ENCODE data around the gene USP1.

The USP1 gene, protein sequence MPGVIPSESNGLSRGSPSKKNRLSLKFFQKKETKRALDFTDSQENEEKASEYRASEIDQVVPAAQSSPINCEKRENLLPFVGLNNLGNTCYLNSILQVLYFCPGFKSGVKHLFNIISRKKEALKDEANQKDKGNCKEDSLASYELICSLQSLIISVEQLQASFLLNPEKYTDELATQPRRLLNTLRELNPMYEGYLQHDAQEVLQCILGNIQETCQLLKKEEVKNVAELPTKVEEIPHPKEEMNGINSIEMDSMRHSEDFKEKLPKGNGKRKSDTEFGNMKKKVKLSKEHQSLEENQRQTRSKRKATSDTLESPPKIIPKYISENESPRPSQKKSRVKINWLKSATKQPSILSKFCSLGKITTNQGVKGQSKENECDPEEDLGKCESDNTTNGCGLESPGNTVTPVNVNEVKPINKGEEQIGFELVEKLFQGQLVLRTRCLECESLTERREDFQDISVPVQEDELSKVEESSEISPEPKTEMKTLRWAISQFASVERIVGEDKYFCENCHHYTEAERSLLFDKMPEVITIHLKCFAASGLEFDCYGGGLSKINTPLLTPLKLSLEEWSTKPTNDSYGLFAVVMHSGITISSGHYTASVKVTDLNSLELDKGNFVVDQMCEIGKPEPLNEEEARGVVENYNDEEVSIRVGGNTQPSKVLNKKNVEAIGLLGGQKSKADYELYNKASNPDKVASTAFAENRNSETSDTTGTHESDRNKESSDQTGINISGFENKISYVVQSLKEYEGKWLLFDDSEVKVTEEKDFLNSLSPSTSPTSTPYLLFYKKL

DNA sequence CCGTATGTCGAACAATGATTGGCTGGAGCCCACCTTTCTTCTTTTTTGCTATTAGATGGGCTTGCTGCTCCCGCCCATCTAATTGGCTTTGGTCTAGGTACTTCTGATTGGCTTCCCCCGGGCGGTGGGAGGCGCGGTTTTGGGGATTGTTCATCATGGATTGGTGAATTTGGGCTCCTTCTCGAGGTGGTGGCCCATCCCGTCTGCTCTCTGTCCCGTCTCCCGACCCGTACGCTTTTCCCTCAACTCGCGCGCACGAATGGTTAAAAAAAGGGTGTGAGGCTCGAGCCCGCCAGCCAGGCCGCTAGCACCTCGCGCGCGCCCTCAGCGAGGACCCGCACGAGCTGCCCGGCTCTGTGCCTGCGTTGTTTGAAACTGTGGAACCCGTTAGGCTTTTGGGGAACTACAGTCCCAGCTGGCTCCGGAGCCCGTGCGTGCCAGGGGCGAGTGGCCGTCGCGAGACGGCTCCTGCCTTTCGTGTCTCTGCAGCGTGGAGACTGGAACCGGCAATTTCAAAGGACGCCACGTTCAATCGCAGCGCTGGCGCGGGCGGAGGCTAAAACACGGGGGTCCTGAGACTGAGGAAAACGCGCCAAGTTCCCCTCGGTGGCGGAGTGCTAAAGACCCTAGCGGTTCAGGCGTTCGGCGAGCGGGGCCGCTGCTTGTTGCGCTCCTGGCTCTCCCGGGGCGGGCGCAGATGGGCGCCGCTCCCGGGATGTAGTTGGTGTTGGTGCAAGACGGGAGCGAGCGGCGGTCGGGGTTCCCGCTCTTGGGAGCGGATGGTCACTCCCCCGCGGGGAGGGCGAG, at the start of gene USP1:
USP1 (plus strand) TSS at position 584 of the 807 bp plus-strand sequence. CDS start 2,819 bp downstream, outside the sequence.
- DNase-seq (ENCODE audit: low spot score) = peak; percentile 99
- H3K27me3 Mint-ChIP-seq (ENCODE audit: low read depth) = peaks cover 6% of the 10 kb centered on the region
- H3K27ac Mint-ChIP-seq = peak within 1 kb of the TSS; percentile 99
- H3K4me3 Mint-ChIP-seq = peak within 1 kb of the TSS; percentile 98
- H3K9me3 Mint-ChIP-seq = peaks cover 3% of the 10 kb centered on the region
- peaks cover 25% of the 10 kb centered on the region for H3K4me1 Mint-ChIP-seq (ENCODE audit: low read depth)
- peaks cover 25% of the 10 kb centered on the region for H3K36me3 Mint-ChIP-seq (ENCODE audit: low read depth)

DNA sequence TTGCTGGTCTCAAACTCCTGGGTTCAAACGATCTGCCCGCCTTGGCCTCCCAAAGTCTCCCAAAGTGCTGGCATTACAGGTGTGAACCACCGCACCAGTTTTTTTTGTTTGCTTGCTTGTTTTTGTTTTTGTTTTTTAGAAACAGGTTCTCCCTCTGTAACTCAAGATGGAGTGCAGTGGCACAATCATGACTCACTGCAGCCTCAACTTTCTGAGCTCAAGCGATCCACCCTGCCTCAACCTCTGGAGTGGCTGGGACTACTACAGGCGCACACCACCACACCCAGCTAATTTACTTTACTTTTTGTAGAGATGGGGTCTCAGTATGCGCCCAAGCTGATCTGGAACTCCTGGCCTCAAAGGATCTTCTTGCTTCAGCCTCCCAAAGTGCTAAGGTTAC, 47.3 kb upstream of the USP1 start:
- no peaks in the 10 kb centered on the region for H3K4me1 Mint-ChIP-seq (ENCODE audit: low read depth)
- peaks cover 2% of the 10 kb centered on the region for H3K27me3 Mint-ChIP-seq (ENCODE audit: low read depth)
- no peaks in the 10 kb centered on the region for H3K9me3 Mint-ChIP-seq
- DNase-seq (ENCODE audit: low spot score) = no peak
- no peaks in the 10 kb centered on the region for H3K36me3 Mint-ChIP-seq (ENCODE audit: low read depth)
- no peak overlapping the region for H3K27ac Mint-ChIP-seq
- H3K4me3 Mint-ChIP-seq = no peak overlapping the region

DNA sequence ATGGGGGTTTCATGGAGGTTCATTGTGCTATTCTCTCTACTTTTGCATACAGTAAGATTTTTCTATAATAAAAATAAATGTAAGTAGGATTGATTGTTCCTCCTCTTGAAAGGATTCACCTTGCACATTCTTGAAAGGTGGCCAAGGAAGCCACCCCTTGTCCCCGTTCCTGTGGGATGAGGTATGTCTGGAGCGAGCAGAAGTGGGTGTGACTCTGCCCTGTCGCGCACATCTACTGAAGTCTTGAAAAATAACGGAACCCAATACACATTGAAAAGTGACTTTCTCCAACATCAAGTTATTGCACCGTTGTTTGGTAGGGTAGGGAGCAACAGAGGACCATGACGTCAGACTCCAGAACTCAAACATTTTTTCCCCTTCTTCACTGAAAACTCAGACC, 46.8 kb upstream of the USP1 start:
- H3K4me1 Mint-ChIP-seq (ENCODE audit: low read depth) = no peaks in the 10 kb centered on the region
- H3K27ac Mint-ChIP-seq = no peak overlapping the region
- H3K4me3 Mint-ChIP-seq = no peak overlapping the region
- peaks cover 2% of the 10 kb centered on the region for H3K27me3 Mint-ChIP-seq (ENCODE audit: low read depth)
- no peaks in the 10 kb centered on the region for H3K9me3 Mint-ChIP-seq
- H3K36me3 Mint-ChIP-seq (ENCODE audit: low read depth) = no peaks in the 10 kb centered on the region
- DNase-seq (ENCODE audit: low spot score) = no peak

DNA sequence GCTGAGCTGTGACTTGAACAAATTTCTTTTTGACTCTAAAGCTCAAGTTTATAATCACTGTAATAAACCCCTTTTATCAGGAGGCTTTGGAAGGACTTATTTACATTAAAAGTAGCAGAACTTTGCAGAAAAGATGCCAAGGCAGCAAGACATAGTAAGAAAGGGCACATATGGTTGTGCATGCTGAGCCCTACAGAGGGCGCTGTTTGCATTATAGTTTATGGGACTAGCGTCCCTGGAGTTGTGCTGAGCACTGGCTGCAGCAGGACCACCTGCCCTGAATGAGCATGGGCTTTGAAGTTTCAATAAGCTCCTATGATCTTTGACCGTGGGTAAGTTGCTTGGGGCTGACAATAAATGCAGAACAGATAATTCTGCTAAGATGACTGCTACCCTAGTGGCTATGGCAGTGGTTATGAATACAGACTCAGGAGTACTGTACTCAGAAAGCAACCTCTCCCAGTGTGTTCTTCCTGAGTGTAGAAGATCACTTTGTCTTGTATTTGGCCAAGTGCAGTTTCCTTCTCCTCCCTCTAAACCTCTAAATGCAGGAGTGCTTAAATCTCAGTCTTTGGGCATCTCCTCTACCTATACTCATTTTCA, 45.4 kb upstream of the USP1 start:
- no peaks in the 10 kb centered on the region for H3K9me3 Mint-ChIP-seq
- no peaks in the 10 kb centered on the region for H3K4me1 Mint-ChIP-seq (ENCODE audit: low read depth)
- H3K27me3 Mint-ChIP-seq (ENCODE audit: low read depth) = peaks cover 2% of the 10 kb centered on the region
- no peak overlapping the region for H3K27ac Mint-ChIP-seq
- no peak overlapping the region for H3K4me3 Mint-ChIP-seq
- no peak for DNase-seq (ENCODE audit: low spot score)
- H3K36me3 Mint-ChIP-seq (ENCODE audit: low read depth) = no peaks in the 10 kb centered on the region

DNA sequence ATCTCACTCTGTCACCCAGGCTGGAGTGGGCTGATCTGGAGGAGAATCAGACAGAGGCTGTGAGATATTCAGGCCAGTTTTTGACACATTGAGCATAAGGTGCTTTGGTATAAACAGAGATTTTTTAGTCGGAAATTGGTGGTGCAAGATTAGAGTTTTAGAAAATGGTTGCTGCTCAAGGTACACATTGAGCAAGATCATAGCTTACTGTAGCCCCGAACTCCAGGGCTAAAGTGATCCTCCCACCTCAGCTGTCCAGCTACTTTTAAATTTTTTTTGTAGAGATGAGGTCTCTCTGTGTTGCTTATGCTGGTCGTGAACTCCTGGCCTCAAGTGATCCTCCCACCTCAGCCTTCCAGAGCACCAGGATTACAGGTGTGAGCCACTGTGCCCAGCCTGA, 43.9 kb upstream of the USP1 start:
- no peaks in the 10 kb centered on the region for H3K4me1 Mint-ChIP-seq (ENCODE audit: low read depth)
- peaks cover 2% of the 10 kb centered on the region for H3K27me3 Mint-ChIP-seq (ENCODE audit: low read depth)
- no peaks in the 10 kb centered on the region for H3K36me3 Mint-ChIP-seq (ENCODE audit: low read depth)
- H3K4me3 Mint-ChIP-seq = no peak overlapping the region
- no peak for DNase-seq (ENCODE audit: low spot score)
- H3K9me3 Mint-ChIP-seq = no peaks in the 10 kb centered on the region
- H3K27ac Mint-ChIP-seq = no peak overlapping the region

DNA sequence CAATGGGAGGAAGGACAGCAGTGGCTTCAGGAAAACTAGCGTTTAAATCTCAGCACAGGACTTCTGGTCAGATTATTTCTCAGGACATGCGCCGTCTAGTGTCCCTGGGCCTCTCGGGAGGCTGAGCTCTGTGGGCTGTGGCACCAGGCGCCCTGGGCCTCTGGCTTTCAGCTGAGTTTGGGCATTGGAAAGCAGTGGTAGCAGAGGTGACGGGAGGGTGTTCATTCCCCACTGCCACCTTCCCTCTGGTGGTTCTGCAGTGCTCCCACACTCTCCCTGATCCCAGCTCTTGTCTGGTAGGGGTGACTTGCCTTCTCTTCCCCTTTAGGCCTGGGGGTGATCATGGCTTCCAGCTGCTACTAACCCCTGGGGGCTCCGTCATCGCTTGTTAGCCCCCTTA, 42.2 kb upstream of the USP1 start:
- Mint-ChIP-seq H3K36me3 (ENCODE audit: low read depth) (no peaks in the 10 kb centered on the region), H3K9me3 (no peaks in the 10 kb centered on the region), H3K4me3 (no peak overlapping the region), H3K27ac (no peak overlapping the region), H3K27me3 (ENCODE audit: low read depth) (peaks cover 2% of the 10 kb centered on the region), H3K4me1 (ENCODE audit: low read depth) (no peaks in the 10 kb centered on the region)
- no peak for DNase-seq (ENCODE audit: low spot score)

DNA sequence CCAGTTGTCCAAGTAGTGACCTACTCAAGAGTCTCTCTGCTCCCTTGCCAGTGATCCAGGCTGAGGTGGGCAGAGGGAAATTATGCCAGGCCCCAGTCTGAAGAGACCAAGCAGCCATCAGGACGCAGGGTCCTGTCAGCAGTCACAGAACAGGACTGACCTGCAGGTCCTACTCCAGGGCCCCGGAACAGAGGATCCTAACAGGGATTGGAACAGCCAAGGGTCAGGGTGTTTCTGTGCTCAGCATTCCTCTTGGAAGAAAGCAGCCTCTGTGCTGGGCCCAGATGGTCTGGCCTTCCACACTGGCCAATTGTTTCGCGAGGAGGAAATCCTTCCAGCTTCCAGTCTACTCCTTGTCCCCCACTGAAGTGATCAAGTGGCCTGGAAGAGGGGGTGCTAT, 41.6 kb upstream of the USP1 start:
- no peaks in the 10 kb centered on the region for H3K9me3 Mint-ChIP-seq
- peaks cover 2% of the 10 kb centered on the region for H3K27me3 Mint-ChIP-seq (ENCODE audit: low read depth)
- H3K4me1 Mint-ChIP-seq (ENCODE audit: low read depth) = no peaks in the 10 kb centered on the region
- H3K4me3 Mint-ChIP-seq = no peak overlapping the region
- no peak overlapping the region for H3K27ac Mint-ChIP-seq
- no peak for DNase-seq (ENCODE audit: low spot score)
- H3K36me3 Mint-ChIP-seq (ENCODE audit: low read depth) = no peaks in the 10 kb centered on the region

DNA sequence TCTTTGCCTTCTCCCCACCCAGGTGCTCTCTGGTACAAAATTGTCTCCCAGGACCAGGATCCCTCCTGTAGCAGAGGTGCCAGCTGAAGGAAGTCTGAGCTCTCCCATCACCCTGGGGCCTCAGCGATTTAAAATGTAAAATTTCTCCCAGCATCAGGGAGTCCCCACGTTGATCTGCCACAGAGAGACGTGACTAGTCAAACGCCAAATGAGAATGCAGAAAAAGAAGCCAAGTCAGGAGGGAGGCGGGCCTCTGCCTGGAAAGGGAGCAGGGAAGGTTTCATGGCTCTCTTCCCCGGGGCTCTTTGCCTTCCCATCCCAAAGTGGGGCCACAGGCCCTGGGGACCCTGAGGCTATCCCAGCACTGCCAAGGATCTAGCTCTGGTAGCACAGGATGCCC, 40.0 kb upstream of the USP1 start:
- H3K4me3 Mint-ChIP-seq = no peak overlapping the region
- no peaks in the 10 kb centered on the region for H3K4me1 Mint-ChIP-seq (ENCODE audit: low read depth)
- no peak overlapping the region for H3K27ac Mint-ChIP-seq
- H3K27me3 Mint-ChIP-seq (ENCODE audit: low read depth) = peaks cover 2% of the 10 kb centered on the region
- no peak for DNase-seq (ENCODE audit: low spot score)
- no peaks in the 10 kb centered on the region for H3K36me3 Mint-ChIP-seq (ENCODE audit: low read depth)
- H3K9me3 Mint-ChIP-seq = no peaks in the 10 kb centered on the region

DNA sequence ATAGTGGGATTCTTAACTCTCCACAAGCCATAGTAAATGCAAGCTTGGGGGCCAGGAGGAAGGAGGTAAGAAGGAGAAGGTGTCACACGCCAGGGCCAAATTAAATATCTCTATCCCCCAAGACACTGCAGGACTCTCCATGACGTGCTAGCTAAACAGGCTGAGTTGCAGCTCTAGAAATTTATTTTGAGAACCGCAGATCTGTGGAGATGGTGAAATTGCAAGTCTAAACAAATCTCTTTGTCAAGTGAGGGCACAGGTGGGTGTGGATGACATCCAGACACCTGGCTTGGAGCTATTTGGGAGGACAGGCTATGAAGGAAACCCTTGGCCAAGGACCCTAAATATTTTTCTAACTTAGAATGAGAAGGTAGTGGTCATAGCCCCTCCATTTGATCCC, 39.5 kb upstream of the USP1 start:
- DNase-seq (ENCODE audit: low spot score) = no peak
- Mint-ChIP-seq H3K27me3 (ENCODE audit: low read depth) (peaks cover 2% of the 10 kb centered on the region), H3K4me3 (no peak overlapping the region), H3K36me3 (ENCODE audit: low read depth) (no peaks in the 10 kb centered on the region), H3K4me1 (ENCODE audit: low read depth) (no peaks in the 10 kb centered on the region), H3K9me3 (no peaks in the 10 kb centered on the region), H3K27ac (no peak overlapping the region)

DNA sequence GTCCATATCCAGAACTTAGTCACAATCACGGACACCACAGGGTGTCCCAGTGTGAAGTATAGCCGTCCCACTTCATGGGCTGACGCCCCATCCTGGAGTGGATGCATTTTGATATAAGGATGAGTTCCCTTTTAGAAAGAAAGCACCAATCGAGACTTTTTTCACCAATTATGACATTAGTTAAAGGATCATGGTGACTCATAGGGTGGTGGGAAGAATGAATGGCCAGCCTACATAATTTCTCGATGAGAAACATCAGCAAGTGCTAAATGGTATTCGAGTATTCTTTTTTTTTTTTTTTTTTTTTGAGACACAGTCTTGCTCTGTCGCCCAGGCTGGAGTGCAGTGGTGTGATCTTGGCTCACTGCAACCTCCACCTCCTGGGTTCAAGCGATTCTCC, 38.5 kb upstream of the USP1 start:
- DNase-seq (ENCODE audit: low spot score) = no peak
- no peaks in the 10 kb centered on the region for H3K9me3 Mint-ChIP-seq
- H3K36me3 Mint-ChIP-seq (ENCODE audit: low read depth) = no peaks in the 10 kb centered on the region
- H3K4me1 Mint-ChIP-seq (ENCODE audit: low read depth) = no peaks in the 10 kb centered on the region
- no peak overlapping the region for H3K27ac Mint-ChIP-seq
- H3K4me3 Mint-ChIP-seq = no peak overlapping the region
- H3K27me3 Mint-ChIP-seq (ENCODE audit: low read depth) = peaks cover 2% of the 10 kb centered on the region

DNA sequence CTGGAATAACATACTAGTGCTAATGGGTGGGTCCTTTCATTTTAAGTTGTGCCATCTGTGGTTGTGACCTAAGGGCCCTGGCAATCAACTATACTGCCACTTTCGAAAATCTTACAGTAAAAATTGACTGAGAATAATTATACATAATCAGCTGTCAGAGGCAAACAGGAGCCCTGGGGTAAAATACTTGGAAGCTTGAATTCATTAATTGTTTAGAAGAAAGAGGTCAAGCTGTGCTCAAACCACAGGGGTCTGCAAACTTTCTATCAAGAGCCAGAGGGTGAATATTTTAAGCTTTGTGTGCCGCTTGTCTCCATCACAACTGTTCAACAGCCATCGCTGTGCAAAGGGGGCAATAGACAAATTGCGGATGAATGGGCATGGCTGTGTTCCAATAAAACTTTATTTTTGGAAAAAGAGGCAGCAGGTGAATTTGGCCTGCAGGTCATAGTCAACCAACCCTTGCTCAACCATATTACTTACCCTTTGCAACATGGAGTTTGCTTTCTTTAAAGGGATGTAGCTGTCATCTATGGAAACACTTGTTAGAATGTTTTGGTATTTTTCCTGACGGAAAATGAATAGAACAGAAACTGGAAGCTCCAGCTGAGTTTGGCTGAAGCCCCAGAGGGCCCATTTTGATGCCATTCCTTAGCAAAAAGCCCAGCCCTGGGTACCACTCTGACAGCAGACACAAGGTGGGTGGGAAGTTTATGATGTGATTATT, 35.7 kb upstream of the USP1 start:
- Mint-ChIP-seq H3K4me3 (no peak overlapping the region), H3K9me3 (no peaks in the 10 kb centered on the region), H3K4me1 (ENCODE audit: low read depth) (no peaks in the 10 kb centered on the region), H3K27ac (no peak overlapping the region), H3K36me3 (ENCODE audit: low read depth) (no peaks in the 10 kb centered on the region), H3K27me3 (ENCODE audit: low read depth) (no peaks in the 10 kb centered on the region)
- DNase-seq (ENCODE audit: low spot score) = no peak

DNA sequence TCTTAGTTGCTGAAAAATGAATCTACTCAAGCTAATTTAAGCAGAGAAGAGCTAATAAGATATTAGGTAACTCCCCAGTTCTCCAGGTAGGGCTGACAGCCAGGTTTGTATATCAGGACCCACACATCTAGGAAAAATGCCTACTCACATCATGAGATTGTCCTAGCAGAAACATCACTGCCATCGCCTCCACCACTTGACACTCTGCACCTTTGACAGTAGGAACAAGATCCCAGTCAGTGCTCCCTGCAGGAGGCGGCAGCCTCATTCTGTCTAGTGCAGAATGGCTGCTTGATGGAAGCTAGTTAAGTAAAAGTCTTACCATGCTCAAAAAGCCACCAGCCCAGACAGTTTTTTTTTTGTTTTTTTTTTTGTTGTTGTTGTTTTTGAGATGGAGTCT, 31.6 kb upstream of the USP1 start:
- Mint-ChIP-seq H3K4me3 (no peak overlapping the region), H3K9me3 (no peaks in the 10 kb centered on the region), H3K36me3 (ENCODE audit: low read depth) (no peaks in the 10 kb centered on the region), H3K27me3 (ENCODE audit: low read depth) (peaks cover 3% of the 10 kb centered on the region), H3K27ac (no peak overlapping the region), H3K4me1 (ENCODE audit: low read depth) (no peaks in the 10 kb centered on the region)
- no peak for DNase-seq (ENCODE audit: low spot score)

DNA sequence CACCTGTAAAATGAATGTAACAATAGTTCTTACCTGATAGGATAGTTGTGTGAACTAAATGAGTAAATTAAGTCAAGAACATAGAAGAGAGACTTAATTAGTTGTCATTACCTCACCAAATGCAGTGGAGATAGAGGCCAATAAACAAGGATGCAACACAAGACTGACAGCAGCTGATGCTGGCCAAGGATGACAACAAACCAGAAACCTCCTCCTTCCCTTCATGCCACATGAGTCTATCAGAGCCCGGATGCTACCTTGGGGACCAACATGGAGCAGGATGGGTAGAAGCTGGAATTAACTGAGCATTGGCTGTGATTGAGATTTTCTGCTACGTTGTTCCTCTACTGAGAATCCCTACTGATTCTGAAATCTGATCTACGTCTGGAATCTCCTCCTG, 30.3 kb upstream of the USP1 start:
- H3K4me1 Mint-ChIP-seq (ENCODE audit: low read depth) = no peaks in the 10 kb centered on the region
- no peaks in the 10 kb centered on the region for H3K9me3 Mint-ChIP-seq
- peaks cover 5% of the 10 kb centered on the region for H3K27me3 Mint-ChIP-seq (ENCODE audit: low read depth)
- H3K27ac Mint-ChIP-seq = no peak overlapping the region
- DNase-seq (ENCODE audit: low spot score) = no peak
- no peak overlapping the region for H3K4me3 Mint-ChIP-seq
- no peaks in the 10 kb centered on the region for H3K36me3 Mint-ChIP-seq (ENCODE audit: low read depth)
